ENCODE measurements around the gene TFF3. TPM values are rescaled to one million over a fixed set of nuclear protein-coding genes. Genes with fewer than 3 reads are reported as not detected.

TFF3 gene
- total RNA-seq, 1 donor from 2014 or later = 31.9 TPM

GRCh38 chr21:42301371-42302075, 13.7 kb downstream of the TFF3 start:
- Histone ChIP-seq H3K4me3 (no peak overlapping the region), H3K27ac (peak overlapping the region; percentile 48), H3K4me1 (peaks cover 5% of the 10 kb centered on the region), H3K9me3 (no peaks in the 10 kb centered on the region), H3K36me3 (no peaks in the 10 kb centered on the region), H3K27me3 (no peaks in the 10 kb centered on the region)
- TF ChIP-seq POLR2AphosphoS5 (IDR thresholded peaks at IDR 0.05; ENCODE audit: insufficient read depth in 1 of 2, low read depth in 1 of 2) = peak in 1 of 2 donors; percentile 63
- TF ChIP-seq, protein P1, sequence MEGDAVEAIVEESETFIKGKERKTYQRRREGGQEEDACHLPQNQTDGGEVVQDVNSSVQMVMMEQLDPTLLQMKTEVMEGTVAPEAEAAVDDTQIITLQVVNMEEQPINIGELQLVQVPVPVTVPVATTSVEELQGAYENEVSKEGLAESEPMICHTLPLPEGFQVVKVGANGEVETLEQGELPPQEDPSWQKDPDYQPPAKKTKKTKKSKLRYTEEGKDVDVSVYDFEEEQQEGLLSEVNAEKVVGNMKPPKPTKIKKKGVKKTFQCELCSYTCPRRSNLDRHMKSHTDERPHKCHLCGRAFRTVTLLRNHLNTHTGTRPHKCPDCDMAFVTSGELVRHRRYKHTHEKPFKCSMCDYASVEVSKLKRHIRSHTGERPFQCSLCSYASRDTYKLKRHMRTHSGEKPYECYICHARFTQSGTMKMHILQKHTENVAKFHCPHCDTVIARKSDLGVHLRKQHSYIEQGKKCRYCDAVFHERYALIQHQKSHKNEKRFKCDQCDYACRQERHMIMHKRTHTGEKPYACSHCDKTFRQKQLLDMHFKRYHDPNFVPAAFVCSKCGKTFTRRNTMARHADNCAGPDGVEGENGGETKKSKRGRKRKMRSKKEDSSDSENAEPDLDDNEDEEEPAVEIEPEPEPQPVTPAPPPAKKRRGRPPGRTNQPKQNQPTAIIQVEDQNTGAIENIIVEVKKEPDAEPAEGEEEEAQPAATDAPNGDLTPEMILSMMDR (IDR thresholded peaks at IDR 0.05) = no peak
- intact Hi-C loops (cut with DNase I) = no loop called here
- no peak for DNase-seq (ENCODE audit: extremely low spot score in 2 of 2)

- Histone ChIP-seq H3K36me3 (no peaks in the 10 kb centered on the region), H3K9me3 (no peaks in the 10 kb centered on the region), H3K27me3 (no peaks in the 10 kb centered on the region), H3K4me1 (peaks cover 5% of the 10 kb centered on the region), H3K27ac (peak overlapping the region; percentile 48), H3K4me3 (no peak overlapping the region)
- TF ChIP-seq POLR2AphosphoS5 (IDR thresholded peaks at IDR 0.05; ENCODE audit: insufficient read depth in 1 of 2, low read depth in 1 of 2) (no peak), POLR2A (IDR thresholded peaks at IDR 0.05) (no peak)
- TF ChIP-seq, protein P1 (IDR thresholded peaks at IDR 0.05) = no peak
- no peak for DNase-seq (ENCODE audit: extremely low spot score in 2 of 2)
- intact Hi-C loops (cut with DNase I) = no loop called here
Observed at GRCh38 chr21:42300956-42301355, 14.3 kb downstream of the TFF3 start.

DNA sequence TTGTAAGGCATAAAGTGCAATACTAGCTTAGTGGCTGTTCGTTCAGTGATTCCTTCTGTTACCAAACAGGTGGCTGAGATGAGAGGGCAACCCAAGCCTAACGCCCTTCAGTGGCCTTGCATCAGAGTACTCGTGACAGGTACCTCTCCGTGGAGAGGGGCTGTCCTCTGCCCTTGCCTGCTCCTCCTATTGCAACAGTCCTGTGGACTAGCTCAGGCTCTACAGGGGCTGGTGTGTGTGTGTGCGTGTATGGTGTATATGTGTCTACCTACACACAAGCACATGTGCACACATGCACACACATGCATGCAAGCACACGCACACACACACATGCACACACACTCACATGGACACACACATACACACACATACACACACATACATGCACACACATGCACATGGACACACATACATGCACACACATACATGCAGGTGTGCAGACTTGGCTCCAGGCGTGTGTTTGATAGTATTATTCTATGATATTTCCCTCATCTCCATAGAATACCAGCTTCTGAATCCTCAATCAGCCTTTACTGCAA, 15.1 kb downstream of the TFF3 start:
- H3K9me3 ChIP-seq = no peaks in the 10 kb centered on the region
- H3K27me3 ChIP-seq = no peaks in the 10 kb centered on the region
- no peak for DNase-seq (ENCODE audit: extremely low spot score in 2 of 2)
- intact Hi-C loops (cut with DNase I) = no loop called here
- H3K36me3 ChIP-seq = no peaks in the 10 kb centered on the region
- TF ChIP-seq POLR2AphosphoS5 (IDR thresholded peaks at IDR 0.05; ENCODE audit: insufficient read depth in 1 of 2, low read depth in 1 of 2) = no peak
- TF ChIP-seq POLR2A (IDR thresholded peaks at IDR 0.05) = no peak
- TF ChIP-seq, protein P1 (IDR thresholded peaks at IDR 0.05) = no peak
- H3K4me3 ChIP-seq = no peak overlapping the region
- peaks cover 5% of the 10 kb centered on the region for H3K4me1 ChIP-seq
- no peak overlapping the region for H3K27ac ChIP-seq

DNA sequence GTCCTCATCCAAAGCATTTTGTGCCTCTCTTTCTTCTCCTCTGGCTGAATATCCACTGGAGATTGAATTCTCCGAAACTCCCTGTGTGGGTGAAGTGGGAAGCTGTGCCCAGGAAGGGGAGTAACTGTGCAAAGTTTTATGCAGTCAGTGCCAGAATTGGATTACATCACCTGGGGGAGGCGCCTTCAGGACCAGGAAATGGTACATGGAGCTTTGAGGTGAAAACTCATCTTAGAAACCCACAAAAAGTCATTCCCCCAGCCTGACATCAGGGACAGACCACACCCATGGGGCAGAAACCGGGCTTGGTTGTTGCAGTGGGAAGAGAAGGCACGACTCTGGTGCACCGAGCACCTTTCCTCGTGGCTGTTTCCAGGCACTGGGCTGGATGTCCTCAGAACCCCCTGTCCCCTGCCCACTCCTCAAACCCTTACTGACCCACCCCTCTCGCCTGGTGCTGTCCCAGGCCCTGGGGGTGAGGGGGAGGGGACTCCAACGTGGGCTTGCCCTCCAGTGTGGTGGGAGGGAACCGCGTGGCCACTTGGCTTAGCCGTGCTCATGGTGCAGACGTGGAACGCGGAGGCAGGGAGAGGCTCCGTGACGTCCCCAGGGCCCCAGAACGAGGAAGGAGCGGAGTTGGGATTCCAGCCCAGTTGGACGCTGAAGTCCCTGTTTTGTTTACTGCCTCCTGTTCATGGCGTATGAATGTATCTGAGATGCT, 15.7 kb downstream of the TFF3 start:
- no peaks in the 10 kb centered on the region for H3K9me3 ChIP-seq
- intact Hi-C loops (cut with DNase I) = no loop called here
- peak overlapping the region; percentile 23 for H3K27ac ChIP-seq
- peaks cover 5% of the 10 kb centered on the region for H3K4me1 ChIP-seq
- no peak overlapping the region for H3K4me3 ChIP-seq
- DNase-seq (ENCODE audit: extremely low spot score in 2 of 2) = no peak
- H3K36me3 ChIP-seq = no peaks in the 10 kb centered on the region
- no peaks in the 10 kb centered on the region for H3K27me3 ChIP-seq
- TF ChIP-seq, protein P1 (IDR thresholded peaks at IDR 0.05) = no peak
- TF ChIP-seq POLR2A (IDR thresholded peaks at IDR 0.05) = no peak
- TF ChIP-seq POLR2AphosphoS5 (IDR thresholded peaks at IDR 0.05; ENCODE audit: insufficient read depth in 1 of 2, low read depth in 1 of 2) = no peak

- Histone ChIP-seq H3K36me3 (no peaks in the 10 kb centered on the region), H3K9me3 (no peaks in the 10 kb centered on the region), H3K4me1 (peaks cover 5% of the 10 kb centered on the region), H3K27ac (no peak overlapping the region), H3K27me3 (no peaks in the 10 kb centered on the region), H3K4me3 (no peak overlapping the region)
- TF ChIP-seq POLR2A (IDR thresholded peaks at IDR 0.05) (no peak), POLR2AphosphoS5 (IDR thresholded peaks at IDR 0.05; ENCODE audit: insufficient read depth in 1 of 2, low read depth in 1 of 2) (peak in 1 of 2 donors; percentile 17)
- TF ChIP-seq, protein P1 (IDR thresholded peaks at IDR 0.05) = no peak
- no peak for DNase-seq (ENCODE audit: extremely low spot score in 2 of 2)
- intact Hi-C loops (cut with DNase I) = no loop called here
Observed at GRCh38 chr21:42298657-42299056, 16.6 kb downstream of the TFF3 start.
